LNCaP clone FGC (cell line): ENCODE results near the gene TXNDC16.
A peak's percentile ranks its signal among the peaks of the same experiment; 100 is the strongest.

Experiments
- DNase-seq: peaks from one replicate; pipeline ENCODE4 v3.0.0-alpha.2; 2011; ENCODE audit warnings: low read depth
- H3K4me3 ChIP-seq: 2 replicates; pipeline ENCODE4 v1.5.1; 2011; ENCODE audit warnings: mild to moderate bottlenecking, low read depth, low read length, control low read depth
- TF ChIP-seq, protein P1 (sequence below): IDR thresholded peaks from 2 replicates; pipeline ENCODE4 v1.5.1; 2012; ENCODE audit warnings: mild to moderate bottlenecking; ENCODE audit not compliant: control insufficient read depth, insufficient read depth; ENCODE audit errors: extremely low read depth

The TXNDC16 gene

DNA sequence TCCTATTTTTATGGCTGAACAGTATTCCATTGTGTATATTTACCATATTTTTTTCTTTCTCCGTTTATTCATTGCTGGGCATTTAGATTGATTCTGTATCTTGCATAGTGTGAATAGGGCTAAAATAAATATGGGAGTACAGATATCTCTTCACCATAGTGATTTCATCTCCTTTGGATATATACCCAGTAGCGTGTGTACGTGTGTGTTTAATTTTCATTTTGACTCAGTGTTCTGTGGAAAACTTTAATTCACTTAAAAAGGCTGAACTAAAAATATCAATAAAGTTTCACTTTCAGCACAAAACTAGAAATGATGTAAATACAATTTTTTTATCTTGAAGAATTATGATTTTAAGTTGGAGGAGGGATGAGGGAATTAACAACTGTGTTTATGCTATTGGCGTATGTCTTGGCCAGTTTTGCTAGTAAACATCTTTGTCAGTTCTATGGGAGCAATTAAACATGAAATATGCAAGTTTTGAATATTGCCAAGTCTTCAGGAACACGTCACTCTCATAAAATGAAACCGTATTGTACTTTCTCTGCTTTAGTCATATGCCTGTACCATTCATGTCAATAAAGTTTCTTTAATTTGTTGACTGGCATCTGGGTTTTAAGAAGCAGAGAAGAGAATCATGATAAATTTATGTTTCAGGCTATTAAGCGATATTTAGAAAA lies 138.4 kb downstream of the TXNDC16 start:
- peak overlapping the region; percentile 30 for H3K4me3 ChIP-seq
- peak; percentile 82 for DNase-seq
- TF ChIP-seq, protein P1, sequence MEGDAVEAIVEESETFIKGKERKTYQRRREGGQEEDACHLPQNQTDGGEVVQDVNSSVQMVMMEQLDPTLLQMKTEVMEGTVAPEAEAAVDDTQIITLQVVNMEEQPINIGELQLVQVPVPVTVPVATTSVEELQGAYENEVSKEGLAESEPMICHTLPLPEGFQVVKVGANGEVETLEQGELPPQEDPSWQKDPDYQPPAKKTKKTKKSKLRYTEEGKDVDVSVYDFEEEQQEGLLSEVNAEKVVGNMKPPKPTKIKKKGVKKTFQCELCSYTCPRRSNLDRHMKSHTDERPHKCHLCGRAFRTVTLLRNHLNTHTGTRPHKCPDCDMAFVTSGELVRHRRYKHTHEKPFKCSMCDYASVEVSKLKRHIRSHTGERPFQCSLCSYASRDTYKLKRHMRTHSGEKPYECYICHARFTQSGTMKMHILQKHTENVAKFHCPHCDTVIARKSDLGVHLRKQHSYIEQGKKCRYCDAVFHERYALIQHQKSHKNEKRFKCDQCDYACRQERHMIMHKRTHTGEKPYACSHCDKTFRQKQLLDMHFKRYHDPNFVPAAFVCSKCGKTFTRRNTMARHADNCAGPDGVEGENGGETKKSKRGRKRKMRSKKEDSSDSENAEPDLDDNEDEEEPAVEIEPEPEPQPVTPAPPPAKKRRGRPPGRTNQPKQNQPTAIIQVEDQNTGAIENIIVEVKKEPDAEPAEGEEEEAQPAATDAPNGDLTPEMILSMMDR: no peak

DNA sequence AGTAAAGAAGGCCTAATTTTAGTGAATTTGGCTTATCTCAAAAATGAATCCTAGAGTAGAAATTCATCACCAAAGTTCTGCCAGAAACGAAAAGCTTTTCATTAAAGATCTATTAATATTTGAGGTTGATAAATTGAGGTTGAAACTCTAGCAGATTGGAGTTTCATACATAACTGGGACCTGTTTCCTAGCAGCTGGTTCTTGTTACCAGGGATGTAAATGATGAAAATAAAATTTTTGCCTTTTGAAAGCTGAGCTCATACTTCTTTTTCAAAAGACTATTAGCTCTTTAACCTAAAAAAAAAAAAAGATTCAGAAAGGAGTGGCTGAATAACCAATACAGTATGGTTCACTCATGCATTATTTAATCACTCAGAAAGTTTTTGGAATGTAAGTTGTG lies 139.9 kb downstream of the TXNDC16 start:
- no peak for DNase-seq
- H3K4me3 ChIP-seq: no peak overlapping the region
- TF ChIP-seq, protein P1: no peak

DNA sequence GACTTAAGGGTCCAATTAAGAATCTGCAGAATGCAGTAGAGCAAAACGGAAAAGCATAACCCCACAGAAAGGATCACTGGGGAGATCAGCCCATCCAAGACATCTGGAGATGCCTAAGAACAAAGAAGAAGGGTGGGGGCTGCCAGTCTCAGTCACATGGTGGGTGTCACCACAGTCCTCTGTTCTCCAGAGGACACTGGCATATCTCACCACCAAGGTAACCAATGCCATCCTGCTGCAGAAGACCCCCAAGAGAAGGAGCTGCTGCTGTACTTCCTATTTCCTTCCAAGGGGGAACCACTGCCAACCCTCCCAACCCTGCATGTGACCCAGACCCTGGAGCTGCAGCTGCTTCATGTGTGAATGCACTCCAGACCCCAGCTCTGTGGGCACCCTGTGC lies 147.0 kb downstream of the TXNDC16 start:
- no peak for DNase-seq
- TF ChIP-seq, protein P1: no peak
- H3K4me3 ChIP-seq: no peak overlapping the region

DNA sequence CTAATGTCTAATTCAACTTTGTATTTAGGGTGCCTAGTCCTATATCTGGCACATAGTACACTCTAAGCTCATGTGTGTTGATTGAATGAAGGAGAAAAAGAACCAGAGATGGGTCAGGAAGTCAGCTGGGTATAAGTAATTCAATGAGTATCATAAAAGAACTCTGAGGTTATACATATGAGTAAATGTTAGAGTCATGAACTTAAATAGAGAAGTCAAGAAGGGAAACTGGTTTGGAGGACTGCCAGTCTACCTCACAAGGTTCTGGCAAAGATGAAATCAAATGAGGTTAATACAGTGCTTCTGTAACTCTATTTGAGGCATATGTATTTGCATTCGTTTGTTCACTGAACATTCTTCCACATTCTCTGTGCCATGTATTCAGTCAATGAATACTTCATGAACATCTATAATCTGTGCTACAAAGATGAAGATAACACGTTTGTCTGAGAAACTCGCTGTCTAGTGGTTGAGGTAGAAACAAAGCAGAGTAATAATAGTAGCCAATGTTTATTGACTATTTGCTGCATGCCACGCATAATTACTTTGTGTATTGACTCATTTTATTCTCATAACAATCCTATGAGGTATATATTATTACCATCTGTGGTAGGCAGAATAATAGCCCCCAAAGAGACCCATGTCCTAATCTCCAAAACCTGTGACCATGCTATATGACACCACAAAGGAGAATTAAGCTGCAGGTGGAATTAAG lies 149.3 kb downstream of the TXNDC16 start:
- TF ChIP-seq, protein P1: no peak
- no peak for DNase-seq
- H3K4me3 ChIP-seq: no peak overlapping the region

DNA sequence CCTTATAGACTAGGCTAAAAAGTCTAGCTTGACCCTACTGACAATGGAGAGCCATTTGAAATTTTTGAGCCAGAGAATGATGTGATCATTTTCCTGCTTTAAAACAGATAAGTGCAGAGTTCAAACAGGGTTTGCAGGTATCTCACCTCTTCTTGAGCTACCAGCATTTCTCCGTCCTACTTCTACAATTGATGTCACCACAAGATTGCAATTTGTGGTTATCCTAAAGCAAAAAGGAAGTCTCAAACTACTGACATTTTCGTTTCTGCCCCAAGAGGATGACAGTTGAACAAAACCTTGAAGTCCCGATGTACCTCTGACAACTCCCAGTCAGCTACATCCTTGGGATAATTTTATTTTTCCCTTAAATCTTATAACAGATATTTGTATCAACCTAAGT lies 151.5 kb downstream of the TXNDC16 start:
- no peak for DNase-seq
- TF ChIP-seq, protein P1: no peak
- no peak overlapping the region for H3K4me3 ChIP-seq

DNA sequence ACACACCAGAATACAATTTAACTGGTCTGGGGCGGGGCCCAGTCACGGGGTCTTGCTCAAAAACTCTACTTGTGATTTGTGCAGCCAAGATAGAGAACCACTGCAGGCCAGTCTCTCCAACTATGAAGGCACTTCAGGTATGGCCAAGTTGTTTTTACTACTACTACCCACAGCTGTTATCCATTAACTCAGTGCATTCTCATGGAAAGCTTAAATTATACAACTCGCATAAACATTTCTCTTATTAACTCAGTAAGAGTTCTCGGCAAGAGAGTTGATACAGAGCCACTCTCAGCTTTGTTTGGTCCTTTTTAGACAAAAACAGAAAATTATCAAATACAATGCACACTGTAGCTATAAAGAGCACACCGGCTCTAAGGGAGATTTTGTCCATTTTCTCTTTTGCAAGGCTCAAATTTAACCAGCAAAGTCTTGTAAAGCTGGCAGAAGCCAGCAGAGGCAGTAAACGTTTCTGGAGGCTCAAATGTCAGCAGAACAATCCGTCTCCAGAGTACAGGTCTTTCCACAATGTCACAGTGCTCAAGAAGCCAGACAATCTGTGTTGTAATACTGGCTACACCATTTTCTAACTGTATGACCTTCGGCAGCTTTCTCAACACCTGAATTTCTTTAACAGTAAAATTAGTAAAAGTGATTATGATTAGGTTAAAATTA lies 152.2 kb downstream of the TXNDC16 start:
- no peak overlapping the region for H3K4me3 ChIP-seq
- TF ChIP-seq, protein P1: no peak

More for the DNA sequence above, 152.2 kb downstream of the TXNDC16 start:
- peak; percentile 22 for DNase-seq
